ENCODE measurements around the gene SLC22A1. TPM values are rescaled to one million over a fixed set of nuclear protein-coding genes. Genes with fewer than 3 reads are reported as not detected.
A peak's percentile ranks its signal among the peaks of the same experiment; 100 is the strongest.
"Not testable (repeated sequence)": the region's sequence is repeated elsewhere in the genome, so short reads cannot be mapped to it uniquely, and the experiment has no call there.

SLC22A1 gene
- total and polyA plus RNA-seq, 4 donors, result 0.79 to 1,107 (median 439) TPM

DNA sequence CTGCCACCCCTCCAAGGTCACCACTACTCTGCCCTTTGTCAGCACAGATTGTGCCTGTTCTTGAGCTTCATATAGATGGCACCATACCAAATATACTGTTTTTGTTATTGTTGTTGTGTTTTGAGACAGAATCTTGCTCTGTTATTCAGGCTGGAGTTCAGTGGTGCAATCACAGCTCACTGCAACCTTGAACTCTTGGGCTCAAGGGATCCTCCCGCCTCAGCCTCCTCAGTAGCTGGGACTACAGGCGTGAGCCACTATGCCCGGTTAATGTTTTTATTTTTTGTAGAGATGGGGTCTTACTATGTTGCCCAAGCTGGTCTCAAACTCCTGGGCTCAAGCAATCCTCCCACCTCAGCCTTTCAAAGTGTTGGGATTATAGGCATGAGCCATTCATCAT lies 18.9 kb downstream of the SLC22A1 start:
- not testable (repeated sequence) for H3K9ac ChIP-seq (ENCODE audit: low read depth in 1 of 2, low read length in 2 of 2); DNase-seq (ENCODE audit: low spot score); H3K27me3 ChIP-seq (ENCODE audit: control insufficient read depth in 4 of 4, insufficient read depth in 4 of 4, low read length in 3 of 4); H3K4me3 ChIP-seq (ENCODE audit: low read depth in 1 of 3, low read length in 3 of 3); H3K9me3 ChIP-seq (ENCODE audit: control insufficient read depth in 4 of 4, low read length in 3 of 4)
- peak; percentile 16 to 26 for TF ChIP-seq HNF4A (conservative IDR thresholded peaks at IDR 0.05)
- Histone ChIP-seq H3K4me1 (ENCODE audit: control insufficient read depth in 4 of 4, insufficient read depth in 4 of 4, low read length in 3 of 4) (peaks cover 17 to 59% (median 30%) of the 10 kb centered on the region in 4 donors), H3K36me3 (ENCODE audit: control insufficient read depth in 4 of 4, insufficient read depth in 3 of 4, low read depth in 1 of 4, low read length in 3 of 4) (peaks cover 4 to 27% (median 18%) of the 10 kb centered on the region in 4 donors), H3K27ac (ENCODE audit: low read depth in 1 of 2, low read length in 2 of 2) (peak overlapping the region; percentile 75 to 92)
- 91% methylated on average over 3 of the region's 3 CpGs for WGBS

DNA sequence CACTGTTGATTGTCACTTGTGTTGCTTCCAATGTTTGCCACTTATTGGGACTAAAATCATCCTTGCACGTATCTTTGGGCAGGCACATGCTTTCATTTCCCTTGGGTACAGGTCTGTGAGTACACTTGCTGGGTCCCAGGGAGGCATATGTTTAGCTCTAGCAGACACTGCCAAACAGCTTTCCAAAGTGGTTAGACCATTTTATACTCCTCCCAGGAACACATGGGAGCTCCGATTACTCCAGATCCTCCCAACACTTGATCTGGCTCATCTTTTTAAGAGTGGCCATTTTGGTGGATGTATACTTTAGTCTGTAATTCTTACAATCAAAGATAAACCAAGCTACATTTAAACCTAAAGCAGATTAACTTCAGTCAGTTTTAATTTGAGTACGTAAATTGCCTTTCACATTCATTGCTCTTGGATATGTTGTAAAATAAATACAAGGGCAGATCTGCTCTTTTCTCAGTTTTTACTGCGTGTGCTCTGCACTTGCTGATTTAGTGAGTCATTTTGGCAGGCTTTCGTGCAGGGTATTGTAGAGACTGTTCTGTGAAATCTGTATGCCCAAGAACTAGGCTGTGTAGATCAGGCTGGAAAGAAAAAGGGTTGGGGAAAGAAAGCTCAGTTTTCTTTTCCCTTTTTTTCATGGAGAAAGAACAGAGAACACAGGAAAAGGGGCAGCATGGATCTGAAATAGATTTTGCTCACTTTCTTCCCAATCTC lies 19.5 kb downstream of the SLC22A1 start:
- H3K4me1 ChIP-seq (ENCODE audit: control insufficient read depth in 4 of 4, insufficient read depth in 4 of 4, low read length in 3 of 4), result peaks cover 13 to 52% (median 27%) of the 10 kb centered on the region in 4 donors
- peak overlapping the region in 1 of 2 donors; percentile 80 for H3K9ac ChIP-seq (ENCODE audit: low read depth in 1 of 2, low read length in 2 of 2)
- H3K9me3 ChIP-seq (ENCODE audit: control insufficient read depth in 4 of 4, low read length in 3 of 4), result no peaks in the 10 kb centered on the region
- H3K27ac ChIP-seq (ENCODE audit: low read depth in 1 of 2, low read length in 2 of 2), result peak overlapping the region; percentile 75 to 92
- peaks cover 4 to 29% (median 22%) of the 10 kb centered on the region in 4 donors for H3K36me3 ChIP-seq (ENCODE audit: control insufficient read depth in 4 of 4, insufficient read depth in 3 of 4, low read depth in 1 of 4, low read length in 3 of 4)
- no peaks in the 10 kb centered on the region for H3K27me3 ChIP-seq (ENCODE audit: control insufficient read depth in 4 of 4, insufficient read depth in 4 of 4, low read length in 3 of 4)
- DNase-seq (ENCODE audit: low spot score), result no peak
- peak; percentile 17 for TF ChIP-seq SP1 (IDR thresholded peaks at IDR 0.05)
- TF ChIP-seq ZBTB33 (IDR thresholded peaks at IDR 0.05), result no peak
- TF ChIP-seq, protein P1, sequence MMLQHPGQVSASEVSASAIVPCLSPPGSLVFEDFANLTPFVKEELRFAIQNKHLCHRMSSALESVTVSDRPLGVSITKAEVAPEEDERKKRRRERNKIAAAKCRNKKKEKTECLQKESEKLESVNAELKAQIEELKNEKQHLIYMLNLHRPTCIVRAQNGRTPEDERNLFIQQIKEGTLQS (IDR thresholded peaks at IDR 0.05), result no peak
- TF ChIP-seq TAF1 (conservative IDR thresholded peaks at IDR 0.05), result no peak
- peak in 1 of 2 donors; percentile 29 for TF ChIP-seq RXRA (IDR thresholded peaks at IDR 0.05)
- peak; percentile 85 to 94 for TF ChIP-seq JUND (IDR thresholded peaks at IDR 0.05)
- peak in 1 of 2 donors; percentile 40 for TF ChIP-seq HNF4A (conservative IDR thresholded peaks at IDR 0.05)
- peak; percentile 16 to 38 for TF ChIP-seq RAD21 (IDR thresholded peaks at IDR 0.05)
- no peak for TF ChIP-seq EGR1 (IDR thresholded peaks at IDR 0.05; ENCODE audit: low read depth in 2 of 2)
- no peak for TF ChIP-seq GABPA (IDR thresholded peaks at IDR 0.05 in 1 of 2, conservative IDR thresholded peaks at IDR 0.05 in 1 of 2)
- no peak for TF ChIP-seq HNF4G (IDR thresholded peaks at IDR 0.05)
- TF ChIP-seq FOXA1 (IDR thresholded peaks at IDR 0.05), result peak; percentile 43
- TF ChIP-seq NR2F2 (IDR thresholded peaks at IDR 0.05), result no peak
- TF ChIP-seq FOXA2 (IDR thresholded peaks at IDR 0.05), result peak; percentile 71
- peak; percentile 35 for TF ChIP-seq YY1 (IDR thresholded peaks at IDR 0.05)
- TF ChIP-seq, protein P2, sequence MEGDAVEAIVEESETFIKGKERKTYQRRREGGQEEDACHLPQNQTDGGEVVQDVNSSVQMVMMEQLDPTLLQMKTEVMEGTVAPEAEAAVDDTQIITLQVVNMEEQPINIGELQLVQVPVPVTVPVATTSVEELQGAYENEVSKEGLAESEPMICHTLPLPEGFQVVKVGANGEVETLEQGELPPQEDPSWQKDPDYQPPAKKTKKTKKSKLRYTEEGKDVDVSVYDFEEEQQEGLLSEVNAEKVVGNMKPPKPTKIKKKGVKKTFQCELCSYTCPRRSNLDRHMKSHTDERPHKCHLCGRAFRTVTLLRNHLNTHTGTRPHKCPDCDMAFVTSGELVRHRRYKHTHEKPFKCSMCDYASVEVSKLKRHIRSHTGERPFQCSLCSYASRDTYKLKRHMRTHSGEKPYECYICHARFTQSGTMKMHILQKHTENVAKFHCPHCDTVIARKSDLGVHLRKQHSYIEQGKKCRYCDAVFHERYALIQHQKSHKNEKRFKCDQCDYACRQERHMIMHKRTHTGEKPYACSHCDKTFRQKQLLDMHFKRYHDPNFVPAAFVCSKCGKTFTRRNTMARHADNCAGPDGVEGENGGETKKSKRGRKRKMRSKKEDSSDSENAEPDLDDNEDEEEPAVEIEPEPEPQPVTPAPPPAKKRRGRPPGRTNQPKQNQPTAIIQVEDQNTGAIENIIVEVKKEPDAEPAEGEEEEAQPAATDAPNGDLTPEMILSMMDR (IDR thresholded peaks at IDR 0.05; ENCODE audit: low read depth, low read length, missing input control), result no peak
- H3K4me3 ChIP-seq (ENCODE audit: low read depth in 1 of 3, low read length in 3 of 3), result no peak overlapping the region
- 47% methylated on average over 5 of the region's 5 CpGs for WGBS
